Mesenchymal stem cell (in vitro differentiated cells and primary cell): ENCODE data around the gene IGSF23.

Experiments used
- DNase-seq: peaks from one replicate; pipeline ENCODE4 v3.0.0-alpha.2; 2013
- H2AFZ ChIP-seq: one replicate; pipeline ENCODE4 v1.6.1; 2013; ENCODE audit warnings: low read depth, mild to moderate bottlenecking, control low read depth, inconsistent platforms, low read length, moderate library complexity
- H2AK5ac ChIP-seq: 2 replicates; pipeline ENCODE4 v1.6.1; 2013; ENCODE audit warnings: low read length, moderate library complexity, mild to moderate bottlenecking, inconsistent platforms; ENCODE audit not compliant: severe bottlenecking
- H2BK120ac ChIP-seq: one replicate; pipeline ENCODE4 v1.6.1; 2013; ENCODE audit warnings: low read depth, mild to moderate bottlenecking, inconsistent platforms, low read length, moderate library complexity
- H2BK12ac ChIP-seq, 2 experiments: one replicate each; pipeline ENCODE4 v1.6.1; 2013; ENCODE audit warnings: inconsistent platforms in 2 of 2, low read length in 2 of 2, mild to moderate bottlenecking in 2 of 2, moderate library complexity in 2 of 2, control low read depth in 1 of 2
- H2BK15ac ChIP-seq: one replicate; pipeline ENCODE4 v1.6.1; 2013; ENCODE audit warnings: mild to moderate bottlenecking, low read depth, inconsistent platforms; ENCODE audit not compliant: poor library complexity, severe bottlenecking
- H2BK5ac ChIP-seq: 2 replicates; pipeline ENCODE4 v1.6.1; 2013; ENCODE audit warnings: low read depth, mild to moderate bottlenecking, low read length, control low read depth, inconsistent platforms; ENCODE audit not compliant: poor library complexity, severe bottlenecking
- H3K14ac ChIP-seq, 2 experiments: one replicate each; pipeline ENCODE4 v1.6.1; 2013; ENCODE audit warnings: inconsistent platforms in 2 of 2, low read length in 2 of 2, control low read depth in 1 of 2, mild to moderate bottlenecking in 1 of 2, moderate library complexity in 1 of 2
- H3K18ac ChIP-seq, 2 experiments: one replicate each; pipeline ENCODE4 v1.6.1; 2013; ENCODE audit warnings: inconsistent platforms in 2 of 2, low read length in 2 of 2, control low read depth in 1 of 2, low read depth in 1 of 2, mild to moderate bottlenecking in 1 of 2
- H3K23ac ChIP-seq, 2 experiments: one replicate each; pipeline ENCODE4 v1.6.1; 2013; ENCODE audit warnings: inconsistent platforms in 2 of 2, low read length in 2 of 2, mild to moderate bottlenecking in 2 of 2, moderate library complexity in 2 of 2, control low read depth in 1 of 2
- H3K27ac ChIP-seq: 2 replicates; pipeline ENCODE4 v1.5.1; 2013; ENCODE audit warnings: mild to moderate bottlenecking, moderate library complexity, low read length, control low read depth, inconsistent platforms; ENCODE audit not compliant: poor library complexity, severe bottlenecking
- H3K27me3 ChIP-seq, 2 experiments: 2 replicates each; pipeline versions ENCODE4 v1.6.1 to v1.7.0; 2013; ENCODE audit warnings: low read length in 2 of 2, mild to moderate bottlenecking in 2 of 2, moderate library complexity in 2 of 2, control low read depth in 1 of 2, inconsistent platforms in 1 of 2; ENCODE audit not compliant: control insufficient read depth in 1 of 2, insufficient read depth in 1 of 2
- H3K36me3 ChIP-seq, 2 experiments: 2 replicates each; pipeline versions ENCODE4 v1.6.1 to v1.7.0; 2013; ENCODE audit warnings: low read length in 2 of 2, control low read depth in 1 of 2, inconsistent platforms in 1 of 2, low read depth in 1 of 2, mild to moderate bottlenecking in 1 of 2; ENCODE audit not compliant: insufficient read depth in 2 of 2, control insufficient read depth in 1 of 2
- H3K4ac ChIP-seq, 2 experiments: one replicate each; pipeline ENCODE4 v1.6.1; 2013; ENCODE audit warnings: inconsistent platforms in 2 of 2, low read length in 2 of 2, mild to moderate bottlenecking in 2 of 2, moderate library complexity in 2 of 2, control low read depth in 1 of 2, low read depth in 1 of 2
- H3K4me1 ChIP-seq: 2 replicates; pipeline ENCODE4 v1.6.1; 2013; ENCODE audit warnings: low read depth, low read length, control low read depth; ENCODE audit not compliant: control insufficient read depth, insufficient read depth
- H3K4me2 ChIP-seq: 2 replicates; pipeline ENCODE4 v1.6.1; 2013; ENCODE audit warnings: low read length, mild to moderate bottlenecking, inconsistent platforms; ENCODE audit not compliant: poor library complexity, severe bottlenecking
- H3K4me3 ChIP-seq, 2 experiments: 2 replicates each; pipeline versions ENCODE4 v1.5.1 to v1.7.0; 2013; ENCODE audit warnings: low read length in 2 of 2, mild to moderate bottlenecking in 2 of 2, control low read depth in 1 of 2, low read depth in 1 of 2; ENCODE audit not compliant: insufficient read depth in 1 of 2
- H3K79me1 ChIP-seq: replicated peaks from 2 replicates; pipeline ENCODE4 v1.6.1; 2013; ENCODE audit warnings: mild to moderate bottlenecking, control low read depth, low read length, inconsistent platforms; ENCODE audit not compliant: poor library complexity, severe bottlenecking
- H3K9ac ChIP-seq: 2 replicates; pipeline ENCODE4 v1.7.0; 2013; ENCODE audit warnings: mild to moderate bottlenecking, low read length, moderate library complexity
- H3K9me3 ChIP-seq: 2 replicates; pipeline ENCODE4 v1.7.0; 2013; ENCODE audit warnings: mild to moderate bottlenecking, low read length; ENCODE audit not compliant: control insufficient read depth
- H4K8ac ChIP-seq: one replicate; pipeline ENCODE4 v1.6.1; 2013; ENCODE audit warnings: inconsistent platforms, mild to moderate bottlenecking, low read length, moderate library complexity
- H4K91ac ChIP-seq: one replicate; pipeline ENCODE4 v1.6.1; 2013; ENCODE audit warnings: mild to moderate bottlenecking, low read length, inconsistent platforms
- WGBS: methylation state at CpG from one replicate; pipeline ENCODE4 v1.1.7; 2013; ENCODE audit warnings: mixed read lengths; 5-methylcytosine and 5-hydroxymethylcytosine counted together

Gene IGSF23

DNA sequence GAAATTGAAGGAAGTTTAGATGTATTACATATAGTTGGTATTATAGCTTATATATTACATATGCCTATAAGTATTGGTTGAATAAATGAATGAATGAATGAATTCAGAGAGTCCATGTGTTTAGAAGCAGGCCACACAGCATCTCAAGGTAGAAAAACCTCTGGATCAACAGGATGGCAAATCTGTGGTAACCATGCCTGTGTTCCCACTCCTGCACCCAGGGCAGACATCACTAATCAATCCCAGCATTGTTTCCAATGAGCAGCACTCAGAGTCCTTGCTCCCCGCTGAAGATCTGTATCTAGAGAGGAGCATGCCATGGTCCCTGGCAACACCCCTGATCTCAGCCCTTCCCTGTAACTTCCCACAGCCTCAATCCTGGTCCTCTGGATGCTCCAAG is 58.9 kb downstream of the IGSF23 start:
- no peaks in the 10 kb centered on the region for H3K9me3 ChIP-seq
- no peak overlapping the region for H2BK12ac ChIP-seq
- H3K4ac ChIP-seq = no peak overlapping the region
- H4K8ac ChIP-seq = no peak overlapping the region
- no peak overlapping the region for H3K27ac ChIP-seq
- H3K4me2 ChIP-seq = no peak overlapping the region
- H3K79me1 ChIP-seq = no peaks in the 10 kb centered on the region
- no peak overlapping the region for H3K18ac ChIP-seq
- no peak overlapping the region for H3K4me3 ChIP-seq
- peaks cover 0 to 4% of the 10 kb centered on the region in 2 experiments for H3K36me3 ChIP-seq
- H3K23ac ChIP-seq = no peak overlapping the region
- H2BK5ac ChIP-seq = no peak overlapping the region
- DNase-seq = no peak
- no peak overlapping the region for H2BK120ac ChIP-seq
- no peaks in the 10 kb centered on the region for H3K27me3 ChIP-seq
- H2AFZ ChIP-seq = no peak overlapping the region
- H3K4me1 ChIP-seq = no peaks in the 10 kb centered on the region
- no peak overlapping the region for H3K9ac ChIP-seq
- H2AK5ac ChIP-seq = no peak overlapping the region
- H4K91ac ChIP-seq = no peak overlapping the region
- 87% methylated on average over 1 of the region's 1 CpG for WGBS
- no peak overlapping the region for H3K14ac ChIP-seq
- H2BK15ac ChIP-seq = no peak overlapping the region

DNA sequence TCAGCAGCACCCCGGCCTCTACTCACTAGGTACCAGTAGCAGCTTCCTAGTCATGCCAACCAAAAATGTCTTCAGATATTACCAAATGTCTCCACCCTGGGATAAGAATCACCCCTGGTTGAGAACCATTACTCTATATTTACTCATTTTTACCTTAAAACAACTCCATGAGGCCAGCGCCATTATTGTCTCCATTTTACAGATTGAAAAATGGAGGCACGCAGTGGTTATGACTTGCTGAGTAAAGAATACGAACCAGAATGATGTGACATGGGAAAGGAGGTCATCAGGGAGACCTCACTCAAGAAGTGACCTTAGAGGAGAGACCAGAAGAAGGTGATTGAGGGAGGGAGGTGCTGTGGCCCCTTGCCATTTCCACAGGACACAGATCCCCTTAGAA is 60.1 kb downstream of the IGSF23 start:
- H2BK12ac ChIP-seq = no peak overlapping the region
- H3K9me3 ChIP-seq = no peaks in the 10 kb centered on the region
- no peak overlapping the region for H2AK5ac ChIP-seq
- no peak overlapping the region for H3K14ac ChIP-seq
- H3K4me1 ChIP-seq = no peaks in the 10 kb centered on the region
- no peak overlapping the region for H2BK120ac ChIP-seq
- WGBS = 93% methylated on average over 4 of the region's 4 CpGs
- H2BK15ac ChIP-seq = no peak overlapping the region
- H3K27me3 ChIP-seq = no peaks in the 10 kb centered on the region
- no peak overlapping the region for H3K18ac ChIP-seq
- H4K91ac ChIP-seq = no peak overlapping the region
- H4K8ac ChIP-seq = no peak overlapping the region
- DNase-seq = no peak
- no peaks in the 10 kb centered on the region for H3K79me1 ChIP-seq
- no peak overlapping the region for H3K9ac ChIP-seq
- no peak overlapping the region for H3K4ac ChIP-seq
- no peak overlapping the region for H3K23ac ChIP-seq
- H3K36me3 ChIP-seq = peaks cover 0 to 4% of the 10 kb centered on the region in 2 experiments
- no peak overlapping the region for H3K27ac ChIP-seq
- H2BK5ac ChIP-seq = no peak overlapping the region
- H2AFZ ChIP-seq = no peak overlapping the region
- H3K4me2 ChIP-seq = no peak overlapping the region
- no peak overlapping the region for H3K4me3 ChIP-seq

DNA sequence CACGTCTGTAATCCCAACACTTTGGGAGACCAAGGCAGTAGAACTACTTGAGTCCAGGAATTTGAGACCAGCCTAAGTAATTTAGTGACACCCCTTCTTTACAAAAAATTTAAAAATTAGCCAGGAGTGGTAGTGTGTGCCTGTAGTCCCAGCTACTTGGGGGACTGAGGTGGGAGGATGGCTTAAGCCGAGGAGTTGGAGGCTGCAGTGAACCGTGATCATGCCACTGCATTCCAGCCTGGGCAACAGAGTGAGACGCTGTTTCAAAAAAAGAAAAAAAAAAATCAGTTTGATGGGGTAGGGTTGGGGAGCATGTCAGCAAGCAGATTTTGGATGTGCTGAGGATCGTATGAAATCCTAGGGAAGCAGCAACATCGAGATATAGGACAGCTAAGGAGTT is 62.2 kb downstream of the IGSF23 start:
- no peak overlapping the region for H3K4ac ChIP-seq
- H2BK120ac ChIP-seq = no peak overlapping the region
- H2AK5ac ChIP-seq = no peak overlapping the region
- no peak overlapping the region for H2BK15ac ChIP-seq
- H3K27ac ChIP-seq = no peak overlapping the region
- H3K18ac ChIP-seq = no peak overlapping the region
- H2BK12ac ChIP-seq = no peak overlapping the region
- H3K23ac ChIP-seq = no peak overlapping the region
- no peaks in the 10 kb centered on the region for H3K79me1 ChIP-seq
- 94% methylated on average over 6 of the region's 6 CpGs for WGBS
- peaks cover 0 to 9% of the 10 kb centered on the region in 2 experiments for H3K36me3 ChIP-seq
- no peak overlapping the region for H3K9ac ChIP-seq
- H3K4me2 ChIP-seq = no peak overlapping the region
- no peak overlapping the region for H2AFZ ChIP-seq
- no peaks in the 10 kb centered on the region for H3K27me3 ChIP-seq
- no peak overlapping the region for H4K91ac ChIP-seq
- no peak overlapping the region for H2BK5ac ChIP-seq
- H3K4me1 ChIP-seq = no peaks in the 10 kb centered on the region
- no peak overlapping the region for H3K14ac ChIP-seq
- no peak overlapping the region for H3K4me3 ChIP-seq
- H3K9me3 ChIP-seq = no peaks in the 10 kb centered on the region
- no peak overlapping the region for H4K8ac ChIP-seq
- no peak for DNase-seq

DNA sequence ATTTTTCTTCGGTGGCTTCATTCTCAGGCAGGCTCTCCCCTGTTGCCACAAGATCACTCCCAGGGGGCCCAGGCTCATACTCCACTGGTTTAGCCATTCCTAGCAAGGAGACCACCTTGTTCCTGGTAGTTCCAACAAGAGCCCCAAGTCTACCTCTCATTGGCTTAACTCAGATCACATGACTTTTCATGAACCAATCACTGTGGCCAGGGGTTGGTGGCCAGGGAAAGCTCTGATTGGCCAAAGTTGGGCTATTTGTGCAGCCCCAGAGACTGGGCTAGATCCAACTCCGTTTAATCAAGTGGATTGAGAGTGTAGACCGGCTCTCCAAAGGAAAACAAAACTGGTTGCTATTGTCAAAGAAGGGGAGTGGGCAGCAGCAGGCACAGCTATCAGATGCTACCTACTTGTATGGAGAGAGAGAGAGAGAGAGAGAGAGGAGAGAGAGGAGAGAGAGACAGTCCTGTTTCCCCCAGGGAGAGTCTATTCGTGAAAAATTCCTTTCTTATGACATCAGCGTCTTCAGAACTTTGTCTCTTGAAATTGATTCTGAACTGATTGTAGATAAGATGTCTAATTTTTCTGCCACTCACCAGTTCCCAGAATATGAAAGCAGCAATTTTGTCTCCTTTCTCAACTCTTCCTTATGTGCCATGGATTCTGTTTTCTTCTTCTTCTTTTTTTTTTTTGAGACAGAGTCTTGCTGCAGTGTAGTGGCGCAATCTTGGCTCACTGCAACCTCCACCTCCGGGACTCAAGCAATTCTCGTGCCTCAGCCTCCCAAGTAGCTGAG is 63.9 kb downstream of the IGSF23 start:
- H2BK120ac ChIP-seq = no peak overlapping the region
- H3K4me2 ChIP-seq = no peak overlapping the region
- no peak overlapping the region for H3K18ac ChIP-seq
- no peak overlapping the region for H4K8ac ChIP-seq
- 81% methylated on average over 6 of the region's 8 CpGs for WGBS
- H3K36me3 ChIP-seq = peaks cover 0 to 19% of the 10 kb centered on the region in 2 experiments
- no peak overlapping the region for H2AK5ac ChIP-seq
- H3K9ac ChIP-seq = peak overlapping the region; percentile 5
- H2AFZ ChIP-seq = no peak overlapping the region
- no peaks in the 10 kb centered on the region for H3K4me1 ChIP-seq
- H2BK15ac ChIP-seq = peak overlapping the region; percentile 62
- peak; percentile 82 for DNase-seq
- H3K4me3 ChIP-seq = no peak overlapping the region
- no peaks in the 10 kb centered on the region for H3K79me1 ChIP-seq
- H3K27ac ChIP-seq = no peak overlapping the region
- no peaks in the 10 kb centered on the region for H3K27me3 ChIP-seq
- no peak overlapping the region for H3K23ac ChIP-seq
- no peak overlapping the region for H3K14ac ChIP-seq
- no peak overlapping the region for H2BK5ac ChIP-seq
- no peak overlapping the region for H4K91ac ChIP-seq
- H2BK12ac ChIP-seq = peak overlapping the region in 1 of 2 experiments; percentile 6
- no peaks in the 10 kb centered on the region for H3K9me3 ChIP-seq
- no peak overlapping the region for H3K4ac ChIP-seq
